GM21447 (cell line): ENCODE data around the gene MAP2K5.

Experiments
- ATAC-seq: cut with Tn5 transposase; IDR thresholded peaks from one replicate; pipeline ENCODE4 v1.9.1; 2021; ENCODE audit not compliant: unreplicated experiment

MAP2K5 gene

GRCh38 chr15:67852418-67852817 is 309.9 kb downstream of the MAP2K5 start:
- ATAC-seq, result no peak

GRCh38 chr15:67853454-67853853 is 311.0 kb downstream of the MAP2K5 start:
- no peak for ATAC-seq

GRCh38 chr15:67854358-67854757 is 311.9 kb downstream of the MAP2K5 start:
- ATAC-seq, result no peak

- no peak for ATAC-seq
These were observed 313.3 kb downstream of the MAP2K5 start for GRCh38 chr15:67855842-67856241.
